Endothelial cell of umbilical vein (primary cell): ENCODE data around the gene HOXB2.

Experiments
- EZH2 ChIP-seq: IDR thresholded peaks from 2 replicates; pipeline ENCODE4 v1.6.1; 2012; ENCODE audit warnings: borderline replicate concordance, low read depth, mild to moderate bottlenecking, moderate library complexity, low read length, inconsistent platforms; ENCODE audit not compliant: severe bottlenecking
- FOS ChIP-seq: IDR thresholded peaks from 2 replicates; pipeline ENCODE4 v1.6.1; 2011; ENCODE audit warnings: mild to moderate bottlenecking, low read length, moderate library complexity, borderline replicate concordance; ENCODE audit not compliant: insufficient read depth
- JUN ChIP-seq: IDR thresholded peaks from 2 replicates; pipeline ENCODE4 v1.6.1; 2011; ENCODE audit warnings: borderline replicate concordance, low read depth; ENCODE audit not compliant: insufficient read length, insufficient read depth
- MYC ChIP-seq: IDR thresholded peaks from one replicate; pipeline ENCODE4 v1.6.1; 2011; ENCODE audit warnings: mild to moderate bottlenecking, low read depth, low read length
- POLR2A ChIP-seq: IDR thresholded peaks from 2 replicates; pipeline ENCODE4 v1.6.1; 2012; ENCODE audit warnings: low read depth, mild to moderate bottlenecking, control low read depth, low read length
- POLR2AphosphoS5 ChIP-seq: IDR thresholded peaks from 2 replicates; pipeline ENCODE4 v1.6.1; 2012; ENCODE audit warnings: low read depth, mild to moderate bottlenecking, control low read depth, low read length, moderate library complexity; ENCODE audit not compliant: insufficient read depth
- TF ChIP-seq, protein P1 (sequence below), 2 donors: IDR thresholded peaks; 1 replicate in 1 of 2; 2 replicates in 1 of 2; pipeline ENCODE4 v1.5.1; 2011; ENCODE audit warnings: low read length in 2 of 2, mild to moderate bottlenecking in 2 of 2, moderate library complexity in 2 of 2, control low read depth in 1 of 2, inconsistent platforms in 1 of 2, low read depth in 1 of 2; ENCODE audit not compliant: insufficient read depth in 1 of 2; ENCODE audit errors: extremely low read depth in 1 of 2
- TF ChIP-seq, protein P2 (sequence below): IDR thresholded peaks from 2 replicates; pipeline ENCODE4 v1.6.1; 2011; ENCODE audit not compliant: insufficient read depth, insufficient read length

DNA sequence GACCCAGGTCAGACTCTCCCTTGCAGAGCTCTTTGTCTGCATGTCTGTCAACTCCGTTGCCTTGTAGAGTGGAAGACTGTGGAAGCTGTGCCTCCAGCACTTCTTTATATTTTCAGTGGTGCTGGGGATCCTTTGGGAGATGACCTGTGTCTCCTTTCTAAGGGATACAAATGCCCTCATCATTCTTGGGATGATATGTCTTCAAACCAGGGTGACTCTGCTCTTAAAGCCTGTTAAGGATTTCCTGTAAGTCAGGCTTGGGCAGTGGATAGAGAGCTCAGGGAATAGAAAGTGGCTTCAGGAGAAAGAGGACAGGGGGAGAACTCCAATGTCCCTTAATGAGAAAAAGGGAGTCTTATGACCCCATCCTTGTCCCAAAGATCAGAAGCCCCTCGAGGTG is 43.6 kb upstream of the HOXB2 start:
- TF ChIP-seq, protein P1, sequence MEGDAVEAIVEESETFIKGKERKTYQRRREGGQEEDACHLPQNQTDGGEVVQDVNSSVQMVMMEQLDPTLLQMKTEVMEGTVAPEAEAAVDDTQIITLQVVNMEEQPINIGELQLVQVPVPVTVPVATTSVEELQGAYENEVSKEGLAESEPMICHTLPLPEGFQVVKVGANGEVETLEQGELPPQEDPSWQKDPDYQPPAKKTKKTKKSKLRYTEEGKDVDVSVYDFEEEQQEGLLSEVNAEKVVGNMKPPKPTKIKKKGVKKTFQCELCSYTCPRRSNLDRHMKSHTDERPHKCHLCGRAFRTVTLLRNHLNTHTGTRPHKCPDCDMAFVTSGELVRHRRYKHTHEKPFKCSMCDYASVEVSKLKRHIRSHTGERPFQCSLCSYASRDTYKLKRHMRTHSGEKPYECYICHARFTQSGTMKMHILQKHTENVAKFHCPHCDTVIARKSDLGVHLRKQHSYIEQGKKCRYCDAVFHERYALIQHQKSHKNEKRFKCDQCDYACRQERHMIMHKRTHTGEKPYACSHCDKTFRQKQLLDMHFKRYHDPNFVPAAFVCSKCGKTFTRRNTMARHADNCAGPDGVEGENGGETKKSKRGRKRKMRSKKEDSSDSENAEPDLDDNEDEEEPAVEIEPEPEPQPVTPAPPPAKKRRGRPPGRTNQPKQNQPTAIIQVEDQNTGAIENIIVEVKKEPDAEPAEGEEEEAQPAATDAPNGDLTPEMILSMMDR (IDR thresholded peaks at IDR 0.05; ENCODE audit: extremely low read depth in 1 of 2, insufficient read depth in 1 of 2, low read depth in 1 of 2, low read length in 2 of 2): no peak
- TF ChIP-seq, protein P2, sequence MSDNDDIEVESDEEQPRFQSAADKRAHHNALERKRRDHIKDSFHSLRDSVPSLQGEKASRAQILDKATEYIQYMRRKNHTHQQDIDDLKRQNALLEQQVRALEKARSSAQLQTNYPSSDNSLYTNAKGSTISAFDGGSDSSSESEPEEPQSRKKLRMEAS: no peak
- TF ChIP-seq POLR2A (no peak), POLR2AphosphoS5 (no peak), EZH2 (no peak), JUN (no peak), MYC (no peak), FOS (no peak)
